ENCODE results near the gene WDR5B. TPM values are rescaled to one million over a fixed set of nuclear protein-coding genes. Genes with fewer than 3 reads are reported as not detected.
A peak's percentile ranks its signal among the peaks of the same experiment; 100 is the strongest.

WDR5B gene
- total and polyA plus RNA-seq, 8 donors = 5.5 to 11.5 (median 9.3) TPM

GRCh38 chr3:122410111-122410510 is 5.8 kb downstream of the WDR5B start:
- intact Hi-C loops (cut with DNase I) = no loop called here
- H3K9me3 ChIP-seq = no peaks in the 10 kb centered on the region
- no peak overlapping the region for H3K4me3 ChIP-seq
- peak overlapping the region in 1 of 2 donors; percentile 86 for H3K27ac ChIP-seq
- no peaks in the 10 kb centered on the region for H3K27me3 ChIP-seq
- H3K4me1 ChIP-seq = peaks cover 11 to 35% of the 10 kb centered on the region in 2 donors
- no peak for ATAC-seq
- no peak for DNase-seq
- H3K36me3 ChIP-seq = peaks cover 0 to 40% of the 10 kb centered on the region in 2 donors
- no peak for TF ChIP-seq CTCF (IDR thresholded peaks at IDR 0.05)

GRCh38 chr3:122409446-122409845 is 6.4 kb downstream of the WDR5B start:
- H3K36me3 ChIP-seq = peaks cover 0 to 40% of the 10 kb centered on the region in 2 donors
- H3K27me3 ChIP-seq = no peaks in the 10 kb centered on the region
- DNase-seq (no peak), ATAC-seq (peak; percentile 41)
- peak overlapping the region in 1 of 2 donors; percentile 7 for H3K4me3 ChIP-seq
- peaks cover 4 to 28% of the 10 kb centered on the region in 2 donors for H3K4me1 ChIP-seq
- no peak for TF ChIP-seq CTCF (IDR thresholded peaks at IDR 0.05)
- intact Hi-C loops (cut with DNase I) = no loop called here
- H3K9me3 ChIP-seq = no peaks in the 10 kb centered on the region
- peak overlapping the region in 1 of 2 donors; percentile 86 for H3K27ac ChIP-seq

GRCh38 chr3:122407946-122408345 is 7.9 kb downstream of the WDR5B start:
- H3K27me3 ChIP-seq = no peaks in the 10 kb centered on the region
- H3K36me3 ChIP-seq = peaks cover 0 to 50% of the 10 kb centered on the region in 2 donors
- DNase-seq (no peak), ATAC-seq (no peak)
- H3K27ac ChIP-seq = no peak overlapping the region
- H3K4me3 ChIP-seq = no peak overlapping the region
- intact Hi-C loops (cut with DNase I) = no loop called here
- no peak for TF ChIP-seq CTCF (IDR thresholded peaks at IDR 0.05)
- no peaks in the 10 kb centered on the region for H3K9me3 ChIP-seq
- peaks cover 0 to 21% of the 10 kb centered on the region in 2 donors for H3K4me1 ChIP-seq

GRCh38 chr3:122406198-122406597 is 9.7 kb downstream of the WDR5B start:
- Histone ChIP-seq H3K4me1 (peaks cover 0 to 14% of the 10 kb centered on the region in 2 donors), H3K36me3 (peaks cover 0 to 54% of the 10 kb centered on the region in 2 donors), H3K9me3 (no peaks in the 10 kb centered on the region), H3K27ac (no peak overlapping the region), H3K27me3 (no peaks in the 10 kb centered on the region), H3K4me3 (no peak overlapping the region)
- intact Hi-C loops (cut with DNase I) = no loop called here
- ATAC-seq (no peak), DNase-seq (no peak)
- TF ChIP-seq CTCF (IDR thresholded peaks at IDR 0.05) = no peak

- TF ChIP-seq CTCF (IDR thresholded peaks at IDR 0.05) = no peak
Observed at GRCh38 chr3:122405015-122405414, 10.8 kb downstream of the WDR5B start.

More at GRCh38 chr3:122405015-122405414, 10.8 kb downstream of the WDR5B start:
- H3K4me1 ChIP-seq = peaks cover 0 to 10% of the 10 kb centered on the region in 2 donors
- no peaks in the 10 kb centered on the region for H3K27me3 ChIP-seq
- no peak overlapping the region for H3K4me3 ChIP-seq
- H3K27ac ChIP-seq = no peak overlapping the region
- intact Hi-C loops (cut with DNase I) = no loop called here
- H3K9me3 ChIP-seq = no peaks in the 10 kb centered on the region
- no peak for DNase-seq
- ATAC-seq = no peak
- H3K36me3 ChIP-seq = peaks cover 0 to 46% of the 10 kb centered on the region in 2 donors

Measured in left lung (tissue), 10 donors.